Keratinocyte (primary cell): ENCODE data around the gene NOL3. TPM values are rescaled to one million over a fixed set of nuclear protein-coding genes. Genes with fewer than 3 reads are reported as not detected.

Experiments
- DNase-seq: peaks from one replicate; pipeline ENCODE4 v3.0.0-alpha.2; 2011; ENCODE audit warnings: low read depth, missing footprints, low spot score
- FAIRE-seq: peaks from 2 replicates; lab custom pipeline; 2011; peaks lifted over from hg19 to GRCh38; lab: Jason Lieb, UNC
- H2AFZ ChIP-seq: 2 replicates; pipeline ENCODE4 v1.6.0; 2012; ENCODE audit warnings: low read length, control low read depth, inconsistent platforms; ENCODE audit not compliant: control insufficient read depth
- H3K27ac ChIP-seq: 2 replicates; pipeline ENCODE4 v1.5.1; 2011; ENCODE audit warnings: low read length; ENCODE audit not compliant: control insufficient read depth, insufficient read depth
- H3K27me3 ChIP-seq: 3 replicates; pipeline ENCODE4 v1.6.0; 2011; ENCODE audit warnings: low read length; ENCODE audit not compliant: control insufficient read depth, insufficient read depth; ENCODE audit errors: extremely low read depth
- H3K36me3 ChIP-seq, 2 experiments: 2 replicates in 1 of 2; 3 replicates in 1 of 2; pipeline ENCODE4 v1.5.1; 2011; ENCODE audit warnings: low read length in 2 of 2, mild to moderate bottlenecking in 1 of 2; ENCODE audit not compliant: control insufficient read depth in 2 of 2, insufficient read depth in 2 of 2; ENCODE audit errors: extremely low read depth in 1 of 2
- H3K4me1 ChIP-seq: 3 replicates; pipeline ENCODE4 v1.5.1; 2011; ENCODE audit warnings: low read length; ENCODE audit not compliant: control insufficient read depth, insufficient read depth; ENCODE audit errors: extremely low read depth
- H3K4me2 ChIP-seq: 3 replicates; pipeline ENCODE4 v1.6.0; 2011; ENCODE audit warnings: low read depth, low read length; ENCODE audit not compliant: control insufficient read depth, insufficient read depth; ENCODE audit errors: extremely low read depth
- H3K4me3 ChIP-seq, 3 experiments: fragments of 200-600 bp in 1 of 3; sonication (generic) in 1 of 3; 2 replicates in 2 of 3; 3 replicates in 1 of 3; pipeline ENCODE4 v1.5.1; 2011 to 2016; ENCODE audit warnings: low read length in 3 of 3, mild to moderate bottlenecking in 3 of 3, control low read depth in 2 of 3, inconsistent platforms in 1 of 3, low read depth in 1 of 3, mixed read lengths in 1 of 3, mixed run types in 1 of 3, moderate library complexity in 1 of 3; ENCODE audit not compliant: control insufficient read depth in 2 of 3, insufficient read depth in 2 of 3; ENCODE audit errors: extremely low read depth in 1 of 3
- H3K79me2 ChIP-seq: 2 replicates; pipeline ENCODE4 v1.6.0; 2012; ENCODE audit warnings: low read length; ENCODE audit not compliant: control insufficient read depth, insufficient read depth
- H3K9ac ChIP-seq: 3 replicates; pipeline ENCODE4 v1.6.0; 2011; ENCODE audit warnings: low read length; ENCODE audit not compliant: control insufficient read depth, insufficient read depth; ENCODE audit errors: extremely low read depth
- H3K9me1 ChIP-seq: 3 replicates; pipeline ENCODE4 v1.6.0; 2011; ENCODE audit warnings: low read length; ENCODE audit not compliant: control insufficient read depth, insufficient read depth; ENCODE audit errors: extremely low read depth
- H3K9me3 ChIP-seq: 2 replicates; pipeline ENCODE4 v1.5.1; 2012; ENCODE audit warnings: low read depth, low read length; ENCODE audit not compliant: control insufficient read depth
- H4K20me1 ChIP-seq: 3 replicates; pipeline ENCODE4 v1.6.0; 2011; ENCODE audit warnings: low read length; ENCODE audit not compliant: control insufficient read depth, insufficient read depth; ENCODE audit errors: extremely low read depth
- CTCF ChIP-seq, 3 experiments: IDR thresholded peaks in 1 of 3; conservative IDR thresholded peaks in 1 of 3; optimal IDR thresholded peaks in 1 of 3; 2 replicates in 2 of 3; 3 replicates in 1 of 3; pipeline versions ENCODE3 to v1.5.1; 2011; ENCODE audit warnings: low read length in 3 of 3, mild to moderate bottlenecking in 3 of 3, moderate library complexity in 2 of 3, control low read depth in 1 of 3, inconsistent platforms in 1 of 3; ENCODE audit not compliant: insufficient read depth in 2 of 3; ENCODE audit errors: extremely low read depth in 1 of 3
- EZH2 ChIP-seq: IDR thresholded peaks from one replicate; pipeline ENCODE4 v1.6.1; 2012; ENCODE audit warnings: inconsistent platforms, mild to moderate bottlenecking, low read length, moderate library complexity
- dilution Hi-C: fragments of 300-500 bp; cut with MboI; formaldehyde crosslinking; loops from one replicate; pipeline ENCODE4 v1.7.0; 2020; ENCODE audit warnings: low sequenced_read_pairs; ENCODE audit not compliant: extremely low pct_ligation_motif_present
- polyA plus RNA-seq, 5 experiments: library from polyadenylated mRNA; depleted of rRNA in 3 of 5; stranded (reverse) in 3 of 5; stranded (forward) in 1 of 5; unstranded in 1 of 5; fragments of >200 nt; gene quantifications; 1 replicate in 1 of 5; 2 replicates in 3 of 5; 3 replicates in 1 of 5; pipeline versions ENCODE4 v1.2.1 to v1.2.3, GENCODE V29; 2011 to 2012; ENCODE audit warnings: missing spikeins in 2 of 5, low read depth in 1 of 5, low replicate concordance in 1 of 5

The NOL3 gene
- polyA plus RNA-seq, 1 donor (not counting 4 experiments of a cell fraction or from before 2014, with no cell fraction given) = 16.8 TPM

GRCh38 chr16:67150833-67151396, 19.4 kb upstream of the NOL3 start, which contains the start of gene B3GNT9:
B3GNT9 (minus strand) TSS chr16:67150998; CDS start chr16:67150485, 513 bp downstream.
- no peaks in the 10 kb centered on the region for H3K9me3 ChIP-seq
- peaks cover 14% of the 10 kb centered on the region for H3K4me1 ChIP-seq
- peak within 1 kb of the TSS; percentile 52 to 65 (median 59) for H3K4me3 ChIP-seq
- H3K4me2 ChIP-seq = peak within 1 kb of the TSS; percentile 87
- FAIRE-seq (no peak), DNase-seq (no peak)
- peaks cover 21 to 31% of the 10 kb centered on the region in 2 experiments for H3K36me3 ChIP-seq
- H3K79me2 ChIP-seq = no peaks in the 10 kb centered on the region
- no peaks in the 10 kb centered on the region for H3K27me3 ChIP-seq
- peaks cover 4% of the 10 kb centered on the region for H4K20me1 ChIP-seq
- H3K27ac ChIP-seq = no peak within 1 kb of the TSS
- dilution Hi-C loops = no loop called here
- H3K9me1 ChIP-seq = no peaks in the 10 kb centered on the region
- peak within 1 kb of the TSS; percentile 47 for H3K9ac ChIP-seq
- H2AFZ ChIP-seq = peak within 1 kb of the TSS; percentile 84
- TF ChIP-seq CTCF (optimal IDR thresholded peaks at IDR 0.05 in 1 of 3, IDR thresholded peaks at IDR 0.05 in 1 of 3, conservative IDR thresholded peaks at IDR 0.05 in 1 of 3; ENCODE audit: extremely low read depth in 1 of 3, insufficient read depth in 2 of 3, low read length in 3 of 3) = no peak
- no peak for TF ChIP-seq EZH2

- DNase-seq (no peak), FAIRE-seq (no peak)
- H3K4me3 ChIP-seq = peak overlapping the region in 1 of 3 experiments; percentile 59
- H4K20me1 ChIP-seq = peaks cover 7% of the 10 kb centered on the region
- dilution Hi-C loops = no loop called here
- H3K9ac ChIP-seq = no peak overlapping the region
- no peaks in the 10 kb centered on the region for H3K79me2 ChIP-seq
- H3K4me2 ChIP-seq = peak overlapping the region; percentile 87
- H3K4me1 ChIP-seq = peaks cover 14% of the 10 kb centered on the region
- no peaks in the 10 kb centered on the region for H3K9me3 ChIP-seq
- H3K36me3 ChIP-seq = peaks cover 16 to 25% of the 10 kb centered on the region in 2 experiments
- TF ChIP-seq CTCF (optimal IDR thresholded peaks at IDR 0.05 in 1 of 3, IDR thresholded peaks at IDR 0.05 in 1 of 3, conservative IDR thresholded peaks at IDR 0.05 in 1 of 3; ENCODE audit: extremely low read depth in 1 of 3, insufficient read depth in 2 of 3, low read length in 3 of 3) (peak in 1 of 3 experiments; percentile 8), EZH2 (no peak)
- H3K27ac ChIP-seq = no peak overlapping the region
- H3K27me3 ChIP-seq = no peaks in the 10 kb centered on the region
- no peaks in the 10 kb centered on the region for H3K9me1 ChIP-seq
- H2AFZ ChIP-seq = no peak overlapping the region
These were observed 18.8 kb upstream of the NOL3 start for GRCh38 chr16:67151431-67152097.
